Measurements from ENCODE around the gene ROR2.

The ROR2 gene

DNA sequence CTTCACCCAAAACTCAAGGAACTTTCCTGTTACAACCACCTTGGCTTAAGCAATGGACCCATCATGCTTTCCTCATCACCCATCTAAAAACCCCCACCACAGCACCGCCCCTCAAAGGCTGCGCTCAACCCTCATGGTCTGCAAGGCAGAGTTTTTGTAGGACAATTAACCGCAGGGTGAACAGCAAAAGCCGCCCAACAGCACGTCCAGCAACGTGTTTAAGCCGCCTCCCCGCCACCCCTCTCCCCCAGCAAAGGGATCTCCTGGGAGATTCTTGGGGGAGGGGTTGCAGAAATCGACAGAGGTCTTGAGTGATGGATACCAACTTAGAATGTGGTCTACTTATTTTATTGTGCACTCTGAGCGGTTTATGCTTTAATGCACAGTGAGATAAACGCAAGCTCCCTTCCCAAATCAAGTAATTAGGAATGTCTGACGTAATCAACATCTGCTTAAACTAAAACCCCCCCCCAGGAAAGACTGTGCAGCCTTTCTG lies 1.9 kb downstream of the ROR2 start:
- no peak for DNase-seq

DNA sequence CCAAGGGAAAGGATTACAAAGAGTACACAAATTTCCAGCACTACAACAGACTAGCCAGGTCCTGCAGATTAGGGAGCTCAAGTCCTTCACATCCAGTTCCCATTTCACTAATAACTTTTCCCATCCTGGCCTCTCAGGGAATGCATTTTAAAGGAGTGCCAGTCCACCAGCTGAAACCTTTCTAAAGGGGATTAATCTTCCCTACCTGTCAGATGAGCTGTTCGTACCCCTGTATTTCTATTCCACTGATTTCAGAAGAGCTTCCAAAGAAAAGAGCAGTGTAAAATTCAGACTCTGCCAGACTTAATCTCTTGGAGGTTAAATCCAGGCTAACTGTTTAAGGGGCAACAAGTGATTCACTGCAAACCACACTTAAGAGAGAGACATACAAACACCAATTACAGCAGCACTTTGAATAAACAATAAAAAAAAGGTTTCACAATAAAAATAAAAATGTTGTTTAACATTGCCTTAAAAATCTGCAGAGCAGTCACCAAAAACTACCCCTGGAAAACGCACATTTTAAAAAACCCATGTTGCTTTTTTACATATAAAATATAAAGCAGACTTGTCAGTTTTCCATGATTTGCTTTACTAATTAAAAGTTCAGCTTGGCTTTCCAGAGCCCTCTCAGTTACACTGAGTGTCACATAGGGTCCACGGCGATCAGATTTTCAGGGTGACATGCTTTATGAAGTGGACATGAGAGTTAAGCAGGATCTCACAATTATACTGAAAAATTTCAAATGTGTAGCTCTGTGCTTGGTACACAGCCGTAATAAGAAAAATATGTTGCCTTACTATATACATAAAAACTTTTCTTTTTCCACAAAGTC lies 3.2 kb downstream of the ROR2 start:
- peak in 1 of 2 experiments; percentile 22 for DNase-seq

DNA sequence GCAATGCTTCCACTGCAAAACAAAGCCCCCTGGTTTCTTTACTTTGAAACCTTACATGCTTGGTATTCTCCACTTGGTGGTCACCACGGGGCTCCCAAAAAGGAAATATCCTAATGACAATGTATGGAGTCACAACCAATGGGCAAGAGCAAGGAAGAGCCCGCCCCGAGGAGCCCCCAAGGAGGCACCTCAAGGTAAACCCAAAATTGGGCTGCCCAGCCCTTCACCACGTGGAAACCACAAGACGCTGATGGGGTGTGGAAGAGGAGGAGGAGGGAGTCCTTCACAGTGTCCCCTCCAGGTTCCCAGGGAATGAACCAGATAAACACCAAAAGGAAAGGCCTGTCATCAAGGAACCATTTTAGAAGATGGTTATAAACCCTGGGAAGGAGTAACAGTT lies 3.8 kb downstream of the ROR2 start:
- no peak for DNase-seq

DNA sequence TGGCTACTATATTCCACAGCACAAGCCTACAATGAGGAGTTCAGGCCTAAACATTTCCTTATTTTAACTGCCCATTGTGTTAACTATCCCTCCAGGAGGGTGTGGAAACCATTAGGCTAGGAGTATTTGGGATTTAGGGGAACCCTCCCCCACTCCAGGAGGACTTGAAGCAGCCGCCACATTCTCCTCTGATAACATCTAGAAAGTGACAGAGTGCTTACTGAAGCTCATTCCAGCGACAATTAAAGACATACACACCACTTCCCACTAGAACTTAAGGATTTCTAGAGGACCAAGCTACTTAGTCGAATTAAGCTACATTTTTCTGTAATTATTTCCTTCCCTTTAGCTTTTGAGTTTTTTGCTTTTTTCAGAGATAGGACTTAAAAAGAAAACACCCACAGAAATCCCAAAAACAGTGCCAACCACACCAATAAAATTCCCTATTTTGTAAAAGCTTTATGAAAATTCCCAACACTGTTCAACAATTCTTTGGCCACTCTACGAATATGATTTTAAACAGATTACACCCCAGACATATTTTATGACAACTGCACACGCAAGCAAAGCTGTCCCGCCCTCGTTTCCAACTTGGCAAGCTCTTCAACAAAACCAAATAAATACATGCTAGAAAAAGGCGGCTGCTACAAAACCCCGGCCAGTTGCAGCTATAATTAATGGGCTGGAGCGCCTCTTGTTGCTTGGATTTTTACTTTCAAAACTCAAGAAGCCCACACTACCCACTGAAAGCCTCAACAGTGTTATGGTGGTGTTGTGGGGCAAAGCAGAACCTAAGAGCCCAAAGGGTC lies 4.5 kb downstream of the ROR2 start:
- no peak for DNase-seq

DNA sequence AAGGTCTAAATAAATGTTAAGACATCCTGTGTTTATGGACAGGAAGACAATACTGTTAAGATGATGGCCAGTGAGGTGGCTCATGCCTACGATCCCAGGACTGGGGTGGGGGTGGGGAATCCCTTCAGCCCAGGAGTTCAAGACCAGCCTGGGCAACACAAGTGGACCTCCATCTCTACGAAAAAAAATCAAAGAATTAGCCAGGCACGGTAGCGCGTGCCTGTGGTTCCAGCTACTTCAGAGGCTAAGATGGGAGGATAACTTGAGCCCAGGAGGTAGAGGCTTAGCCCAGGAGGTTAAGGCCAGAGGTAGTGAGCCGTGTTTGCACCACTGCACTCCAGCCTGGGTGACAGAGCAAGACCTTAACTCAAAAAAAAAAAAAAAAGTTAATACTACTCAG lies 5.3 kb downstream of the ROR2 start:
- DNase-seq = no peak

DNA sequence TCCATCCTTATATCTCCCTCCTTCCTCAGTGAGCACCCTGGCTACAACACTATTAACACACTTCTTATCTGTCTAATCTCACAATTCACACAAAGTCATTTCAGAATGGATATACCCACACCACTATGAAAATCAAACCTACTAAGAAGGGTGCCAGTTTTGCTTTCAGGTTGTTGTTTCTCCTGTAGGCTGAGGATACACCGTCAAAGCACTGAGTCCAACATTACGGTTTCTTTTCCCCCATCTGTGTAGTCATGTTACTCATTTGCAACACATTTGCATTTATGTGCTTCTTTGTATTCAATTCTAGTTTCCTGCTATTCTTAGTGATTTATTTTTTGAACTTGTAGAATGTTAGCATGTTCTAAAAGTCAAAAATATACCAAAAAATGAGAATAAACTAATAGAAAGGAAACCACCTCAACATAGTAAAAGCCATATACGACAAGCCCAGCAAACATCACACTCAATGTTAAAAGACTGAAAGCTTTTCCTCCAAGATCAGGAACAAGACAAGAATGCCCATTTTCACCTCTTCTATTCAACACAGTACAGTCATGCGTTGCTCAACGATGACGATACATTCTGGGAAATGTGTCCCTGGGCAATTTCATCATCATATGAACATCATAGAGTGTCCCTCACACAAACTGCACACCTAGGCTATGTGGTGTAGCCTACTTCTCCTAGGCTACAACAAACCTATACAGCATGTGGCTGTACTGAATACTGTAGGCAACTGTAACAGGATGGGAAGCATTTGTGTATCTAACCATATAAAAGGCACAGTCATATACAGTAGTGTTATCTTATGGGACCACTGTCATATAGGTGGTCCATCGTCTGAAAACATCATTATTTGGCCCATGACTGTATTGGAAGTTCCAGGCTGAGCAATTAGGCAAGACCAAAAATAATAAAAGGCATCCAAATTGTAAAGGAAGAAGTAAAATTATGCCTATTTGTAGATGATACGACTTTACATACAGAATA lies 6.3 kb downstream of the ROR2 start:
- DNase-seq = no peak

DNA sequence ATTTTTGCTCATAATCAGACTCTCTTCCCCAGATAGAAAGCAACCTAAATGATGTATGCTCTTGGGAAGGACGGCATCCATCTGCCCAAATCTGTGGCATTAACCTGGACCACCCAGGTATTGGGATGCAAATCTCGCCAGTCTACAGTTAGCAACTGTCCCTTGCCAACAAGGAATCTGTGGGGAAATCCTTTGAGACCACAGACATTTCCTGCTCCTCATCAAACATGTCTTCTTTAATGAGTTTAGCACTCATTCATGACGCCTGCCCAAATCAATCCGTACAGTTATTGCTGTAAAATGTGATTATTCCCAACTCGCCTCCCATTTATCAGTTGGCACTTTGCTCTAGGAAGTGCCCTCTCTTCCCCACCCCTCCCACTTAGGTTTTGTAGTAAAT lies 7.8 kb downstream of the ROR2 start:
- no peak for DNase-seq

DNA sequence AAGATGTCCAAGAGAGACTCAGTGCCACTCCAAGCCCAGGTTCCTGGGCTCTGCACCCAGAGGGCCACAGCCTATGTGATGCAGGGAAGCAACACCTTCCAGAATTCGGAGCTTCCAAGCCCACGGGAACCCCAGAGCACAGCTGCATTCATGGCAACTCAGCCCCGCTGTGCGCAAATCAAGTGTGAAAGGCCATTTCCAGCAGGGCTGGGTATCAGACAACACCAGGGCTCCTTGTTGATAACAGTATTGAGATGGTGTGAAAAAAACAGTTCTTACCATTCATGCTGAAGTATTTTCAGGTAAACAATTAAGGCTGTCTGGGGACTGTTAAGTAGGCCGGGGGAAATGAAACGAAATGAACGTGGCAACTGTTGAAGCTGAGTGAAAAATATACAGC lies 10.1 kb downstream of the ROR2 start:
- no peak for DNase-seq

DNA sequence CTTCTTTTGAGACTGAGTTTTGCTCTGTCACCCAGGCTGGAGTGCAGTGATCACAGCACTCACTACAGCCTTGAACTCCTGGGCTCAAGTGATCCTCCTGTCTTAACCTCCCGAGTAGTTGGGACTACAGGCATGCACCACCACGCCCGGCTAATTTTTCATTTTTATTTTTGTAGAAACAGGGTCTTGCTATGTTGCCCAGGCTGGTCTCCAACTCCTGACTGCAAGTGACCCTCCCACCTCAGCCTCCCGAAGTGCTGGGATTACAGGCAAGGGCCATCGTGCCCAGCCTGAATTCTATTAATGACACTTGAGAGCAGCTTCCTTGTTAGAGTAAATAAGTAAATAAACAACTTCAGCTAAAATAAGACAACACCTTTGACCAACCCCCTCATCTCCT lies 12.3 kb downstream of the ROR2 start:
- DNase-seq = no peak

DNA sequence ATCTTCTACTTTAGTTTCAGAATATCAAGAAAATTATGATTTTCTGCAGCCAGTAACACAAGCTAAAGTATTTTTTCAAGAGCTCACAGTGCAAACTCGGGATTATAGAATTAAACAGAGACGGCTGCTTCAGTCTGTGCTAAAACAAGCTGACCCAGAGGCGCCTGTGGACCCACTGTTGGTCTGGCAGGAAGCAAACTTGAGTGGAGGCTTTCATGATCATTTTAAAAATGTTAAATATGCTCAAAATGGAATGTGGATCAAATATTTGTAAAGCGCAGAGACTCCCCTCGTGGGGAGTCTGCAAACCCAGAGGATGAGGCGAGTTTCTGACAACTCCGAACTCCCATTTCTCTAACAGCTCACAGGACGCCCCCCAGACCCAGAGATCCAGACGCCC lies 13.0 kb downstream of the ROR2 start:
- no peak for DNase-seq

DNA sequence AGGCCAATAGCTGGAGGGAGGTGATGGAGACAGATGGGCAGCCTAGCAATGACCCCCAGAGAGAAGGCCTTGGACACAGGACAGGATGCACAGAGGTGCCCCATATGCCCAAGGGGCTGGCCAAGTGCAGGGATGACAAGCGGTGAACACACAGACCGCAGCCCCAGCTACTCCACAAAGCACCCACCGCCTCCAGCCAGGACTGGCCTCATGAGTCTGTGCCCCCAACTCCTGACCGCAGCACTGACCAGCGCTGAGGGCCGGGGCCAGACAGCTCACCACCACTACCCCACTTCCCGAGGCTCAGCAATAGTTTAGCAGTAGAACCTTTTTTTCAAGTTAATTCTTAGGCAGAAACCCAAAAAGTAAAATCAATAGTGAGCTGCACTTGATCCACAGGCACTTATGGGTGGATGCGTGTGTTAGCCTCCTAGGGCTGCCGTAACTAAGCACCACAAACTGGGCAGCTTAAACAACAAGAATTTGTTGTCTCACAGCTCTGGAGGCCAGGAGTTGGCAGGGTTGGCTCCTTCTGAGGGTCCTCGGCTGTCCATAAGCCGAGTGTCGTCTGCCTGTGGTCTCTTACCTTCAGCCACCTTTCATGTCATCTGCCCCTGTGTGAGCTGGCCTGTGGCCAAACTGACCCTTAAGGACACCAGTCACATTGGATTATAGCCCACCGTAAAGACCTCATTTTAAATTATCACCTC lies 14.1 kb downstream of the ROR2 start:
- DNase-seq = no peak

DNA sequence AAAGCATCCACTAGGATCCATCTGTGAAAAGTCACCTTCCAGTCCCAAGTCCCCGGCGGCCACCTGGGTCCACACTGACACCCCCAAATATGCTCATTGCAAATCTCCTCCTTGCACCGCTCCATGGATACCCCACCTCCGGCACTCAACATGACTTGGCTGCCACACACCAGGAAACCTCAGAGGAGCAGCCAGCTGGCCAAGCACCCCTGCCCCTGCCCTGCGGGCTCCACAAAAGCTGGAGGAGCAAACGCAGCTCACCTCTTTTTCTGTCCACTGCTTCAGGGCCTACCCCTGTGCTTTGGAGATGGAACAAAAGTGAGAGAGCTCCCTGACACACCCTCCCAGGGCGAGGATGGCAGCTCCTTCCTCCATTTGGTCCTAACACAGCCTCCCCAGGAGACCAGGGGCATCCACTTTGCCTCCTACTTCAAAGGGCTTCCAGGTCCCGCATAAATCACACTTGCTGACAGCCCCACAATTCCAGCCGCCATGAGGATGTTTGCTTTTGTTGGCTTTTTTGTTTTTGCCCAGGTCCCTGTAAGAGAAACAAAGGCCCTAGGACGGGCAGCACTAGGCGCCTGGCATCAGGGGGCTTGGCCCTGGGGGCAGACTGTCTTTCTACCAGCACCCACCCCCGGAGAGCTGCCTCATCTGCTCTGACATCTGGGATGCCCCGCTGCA lies 14.8 kb downstream of the ROR2 start:
- no peak for DNase-seq

DNA sequence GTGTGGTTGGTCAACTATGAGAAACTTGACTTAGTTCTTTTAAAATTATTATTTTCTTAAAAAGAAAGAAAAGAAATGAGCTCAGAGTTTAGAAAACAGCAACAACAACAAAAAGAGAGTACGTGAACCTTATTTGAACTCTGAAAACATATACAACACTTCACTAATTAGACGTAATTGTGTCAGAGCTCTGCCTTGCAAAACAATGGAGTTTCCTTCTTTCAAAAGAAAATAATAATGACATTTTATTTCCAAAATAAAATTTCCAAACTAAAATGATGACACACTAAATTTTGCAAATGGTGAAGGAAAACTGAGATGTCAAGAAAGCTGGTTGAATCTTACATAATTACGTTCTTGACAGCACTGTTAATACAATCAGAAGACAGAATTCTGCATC lies 15.4 kb downstream of the ROR2 start:
- no peak for DNase-seq

DNA sequence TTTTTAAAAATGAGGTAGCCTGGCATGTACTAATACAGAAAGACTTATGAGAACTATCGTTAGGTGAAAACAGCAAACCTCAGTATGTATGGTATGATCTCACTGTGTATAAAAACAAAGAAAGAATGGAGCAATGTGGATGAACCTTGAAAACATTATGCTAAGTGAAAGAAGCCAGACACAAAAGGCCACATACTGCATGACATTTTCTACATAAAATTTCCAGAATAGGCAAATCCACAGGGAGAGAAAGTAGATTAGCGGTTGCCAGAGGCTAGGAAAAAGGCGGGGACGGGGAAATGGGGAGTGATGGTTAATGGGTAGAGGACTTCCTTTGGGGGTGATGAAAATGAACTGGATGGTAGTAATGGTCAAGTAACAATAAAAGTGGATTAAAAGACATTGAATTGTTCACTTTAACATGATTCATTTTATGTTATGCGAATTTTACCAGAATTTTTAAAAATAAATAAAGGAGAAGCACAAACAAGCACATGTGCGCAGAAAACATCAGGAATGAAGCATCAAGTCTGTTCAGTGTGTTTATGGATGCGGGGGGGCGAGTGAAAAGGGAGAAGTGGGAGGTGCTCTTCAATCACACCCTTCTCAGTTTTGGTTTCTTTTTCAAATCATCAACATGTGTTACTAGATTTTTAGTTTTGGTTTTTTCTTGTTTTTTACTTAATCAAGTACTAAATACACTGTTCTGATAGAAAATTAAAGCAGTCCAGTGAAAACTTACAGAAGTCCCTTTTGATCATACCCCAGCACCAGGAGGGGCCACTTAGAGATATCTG lies 16.3 kb downstream of the ROR2 start:
- no peak for DNase-seq

DNA sequence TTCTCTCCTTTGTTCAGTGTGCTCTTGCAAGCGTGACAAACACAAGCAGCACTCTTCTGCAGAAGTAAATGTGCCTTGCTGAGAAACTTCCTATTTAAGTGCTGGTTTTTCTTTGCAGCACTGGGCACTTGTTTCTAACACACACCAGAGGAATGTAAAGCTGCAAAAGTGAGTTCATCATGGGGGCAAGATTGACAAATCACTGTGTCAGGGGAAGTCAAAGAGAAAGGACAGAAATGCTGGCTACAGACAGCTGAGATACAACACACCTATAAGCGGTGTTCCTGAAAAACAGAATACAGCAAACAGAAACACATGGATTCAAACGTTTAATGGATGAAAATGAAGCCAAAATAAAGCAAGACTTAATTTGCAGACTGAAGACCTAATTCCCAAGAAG lies 19.6 kb downstream of the ROR2 start:
- DNase-seq = no peak

DNA sequence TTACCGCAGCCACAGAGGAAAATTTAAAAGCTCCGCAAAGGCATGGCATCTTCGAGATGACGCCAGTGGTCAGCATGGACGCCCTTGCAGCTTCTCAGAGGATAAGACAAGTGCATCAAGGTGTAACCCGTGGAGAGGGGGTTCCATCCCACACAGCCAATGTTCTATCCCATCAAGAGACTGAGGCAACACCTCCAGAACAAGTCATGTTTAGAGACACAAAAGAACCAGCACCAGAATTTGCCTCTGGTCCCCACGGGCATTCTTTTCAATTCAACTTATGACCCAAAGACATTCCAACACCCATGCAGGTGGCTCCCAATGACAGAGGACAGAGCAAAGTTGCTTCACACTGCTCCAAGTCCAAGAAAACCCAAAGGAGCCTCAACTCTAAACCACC lies 20.7 kb downstream of the ROR2 start:
- DNase-seq = no peak

DNA sequence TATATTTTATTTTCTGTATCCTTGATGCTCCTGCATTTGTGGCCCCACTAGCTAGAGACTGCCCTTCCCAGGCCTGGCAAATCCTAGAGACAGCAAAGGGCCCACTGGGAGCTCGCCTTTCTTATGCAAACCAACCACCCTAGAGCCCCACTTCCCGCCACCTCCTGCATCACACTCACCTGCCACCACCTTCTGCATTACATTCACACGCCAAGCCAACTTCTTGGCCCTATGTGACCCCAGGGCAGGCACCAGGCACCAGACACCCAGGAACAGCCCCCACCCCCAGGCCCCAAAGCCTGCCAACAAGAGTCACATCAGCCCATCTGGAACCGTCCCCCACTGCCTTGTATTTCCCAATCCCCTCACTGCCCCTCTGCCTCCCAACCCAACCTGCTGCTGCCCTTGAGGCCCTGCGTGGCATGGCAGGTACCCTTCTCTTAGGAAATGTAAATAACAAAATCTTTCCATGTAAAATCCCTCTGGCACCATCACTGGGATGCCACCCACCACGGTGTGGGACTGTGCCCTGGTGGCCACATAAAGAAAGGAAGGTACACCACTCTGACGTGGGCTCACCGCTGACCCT lies 22.0 kb downstream of the ROR2 start:
- no peak for DNase-seq

DNA sequence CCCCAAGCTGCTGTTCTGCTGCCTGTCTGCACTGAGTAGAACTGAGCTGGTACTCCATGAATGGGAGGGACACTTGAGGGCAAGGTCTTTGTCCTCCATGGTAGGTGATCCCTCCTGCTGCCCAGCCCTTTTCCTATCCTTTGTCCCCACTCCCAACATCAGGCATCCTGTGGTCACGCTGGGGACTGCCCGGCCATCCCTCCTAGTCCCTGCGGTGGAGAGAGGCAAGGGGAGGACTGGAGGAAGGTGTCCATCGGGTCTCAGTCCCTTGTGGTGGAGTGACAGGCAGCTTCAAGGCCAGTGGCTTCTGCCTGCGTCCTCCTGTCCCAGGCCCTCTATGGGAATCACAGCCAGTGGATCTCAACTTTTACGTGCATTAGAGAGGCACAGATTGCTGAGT lies 25.9 kb downstream of the ROR2 start:
- DNase-seq = no peak

DNA sequence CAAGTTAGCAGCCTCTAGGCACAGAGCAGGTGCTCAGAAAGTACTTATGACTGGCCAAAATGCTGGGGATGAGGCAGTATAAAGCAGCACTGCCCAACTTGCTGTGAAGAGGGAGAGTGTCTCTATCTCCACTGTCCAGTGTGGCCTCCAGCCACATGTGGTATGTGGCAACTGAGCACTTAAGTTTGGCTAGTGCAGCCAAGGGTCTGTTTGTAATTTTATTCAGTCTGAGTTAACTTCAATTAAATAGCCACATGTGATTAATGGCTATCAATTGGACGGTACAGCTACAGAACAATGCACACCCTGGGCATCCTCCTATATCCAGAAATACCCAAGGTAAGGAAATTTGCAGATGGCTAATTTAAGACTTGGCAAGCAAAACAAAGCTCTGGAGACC lies 26.9 kb downstream of the ROR2 start:
- DNase-seq = no peak

DNA sequence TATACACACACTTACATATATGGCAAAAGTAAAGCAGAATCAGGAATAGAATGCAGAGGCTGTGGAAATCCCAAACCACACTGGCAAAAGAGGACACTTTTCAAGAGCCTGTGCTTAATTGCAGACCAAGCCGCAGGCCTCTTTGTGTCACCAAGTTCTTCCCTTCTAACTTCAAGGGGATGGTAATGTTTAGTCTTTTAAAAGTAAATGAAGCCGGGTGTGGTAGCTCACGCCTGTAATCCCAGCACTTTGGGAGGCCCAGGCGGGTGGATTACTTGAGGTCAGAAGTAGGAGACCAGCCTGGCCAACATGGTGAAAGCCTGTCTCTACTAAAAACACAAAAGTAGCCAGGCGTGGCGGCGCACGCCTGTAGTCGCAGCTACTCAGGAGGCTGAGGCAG lies 28.7 kb downstream of the ROR2 start:
- DNase-seq = no peak

Measured in NCI-H524 (cell line).